Activated CD8-positive, alpha-beta T cell treated with anti-CD3 and anti-CD28 coated beads, Interleukin-2, amount 10 ng/mL, durations not matched to agents 7 days and 5 days (primary cell): Measurements from ENCODE around the gene ST3GAL3. TPM values are rescaled to one million over a fixed set of nuclear protein-coding genes. Genes with fewer than 3 reads are reported as not detected.
"Not testable (repeated sequence)": the region's sequence is repeated elsewhere in the genome, so short reads cannot be mapped to it uniquely, and the experiment has no call there.

Experiments
- ATAC-seq: fragments of 150-1000 bp; cut with Tn5 transposase; one replicate; pipeline ENCODE4 v1.10.0; 2021; ENCODE audit warnings: moderate library complexity
- CTCF ChIA-PET: fragments of 350-600 bp; sonication (Branson Sonifier 250); formaldehyde crosslinking; loops from one replicate; lab custom pipeline; 2021; ENCODE audit warnings: antibody characterized with exemption; lab: Charles Lee
- POLR2A ChIA-PET: fragments of 350-600 bp; sonication (Branson Sonifier 250); formaldehyde crosslinking; loops from one replicate; lab custom pipeline; 2021; ENCODE audit warnings: antibody characterized with exemption; lab: Charles Lee
- DNase-seq: peaks from one replicate; pipeline ENCODE4 v3.0.0-alpha.2; 2020
- H3K27ac Mint-ChIP-seq: one replicate; pipeline ENCODE4 v1.8.0; 2021; ENCODE audit warnings: mild to moderate bottlenecking, mixed read lengths
- H3K27me3 Mint-ChIP-seq: one replicate; pipeline ENCODE4 v1.8.0; 2021; ENCODE audit warnings: low read depth, mixed read lengths
- H3K36me3 Mint-ChIP-seq: one replicate; pipeline ENCODE4 v1.8.0; 2021; ENCODE audit warnings: low read depth, mixed read lengths
- H3K4me1 Mint-ChIP-seq: one replicate; pipeline ENCODE4 v1.8.0; 2021; ENCODE audit warnings: low read depth, mixed read lengths
- H3K4me3 Mint-ChIP-seq: one replicate; pipeline ENCODE4 v1.8.0; 2021; ENCODE audit warnings: mild to moderate bottlenecking, mixed read lengths
- H3K9me3 Mint-ChIP-seq: one replicate; pipeline ENCODE4 v1.8.0; 2022; ENCODE audit warnings: mixed read lengths; ENCODE audit not compliant: insufficient read depth
- total RNA-seq, 2 experiments: library from RNA; stranded (reverse); gene quantifications; one replicate each; pipeline ENCODE4 v1.2.3, GENCODE V29; 2021

ST3GAL3 gene
- total RNA-seq, 2 experiments from 2014 or later, result 20.4 to 23.3 TPM

DNA sequence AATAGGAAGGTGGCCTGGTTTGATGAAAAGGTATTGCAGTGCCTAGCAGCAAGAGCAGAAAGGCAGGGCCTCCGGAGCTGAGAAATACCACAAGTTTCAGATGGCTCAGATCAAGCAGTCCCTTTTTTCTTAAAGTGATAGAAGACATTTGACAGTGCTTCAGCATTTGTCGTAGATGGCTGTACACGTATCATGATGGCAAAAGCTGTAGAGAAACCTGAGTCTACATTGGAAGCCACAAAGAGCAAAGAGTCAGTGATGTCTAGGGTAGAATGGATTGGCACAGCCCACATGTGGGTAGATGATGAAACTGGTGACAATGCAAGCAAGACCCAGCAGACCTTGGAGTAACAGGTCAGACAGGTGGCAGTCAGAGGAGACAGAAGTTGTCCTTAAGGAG, 124.9 kb downstream of the ST3GAL3 start:
- H3K27me3 Mint-ChIP-seq, result no peaks in the 10 kb centered on the region
- H3K4me3 Mint-ChIP-seq, result no peak overlapping the region
- POLR2A ChIA-PET, result no interaction called here
- H3K36me3 Mint-ChIP-seq, result peaks cover 15% of the 10 kb centered on the region
- H3K27ac Mint-ChIP-seq, result peak overlapping the region; percentile 64
- ATAC-seq, result peak; percentile 73
- peak; percentile 42 for DNase-seq
- H3K4me1 Mint-ChIP-seq, result peaks cover 58% of the 10 kb centered on the region
- CTCF ChIA-PET, result interaction anchor here (1.1 to 2.9 kb wide), 4 partner anchors 10 to 102 kb away, joined by 4 to 10 read pairs (median 6); partner anchors contain the start of gene ARTN
- no peaks in the 10 kb centered on the region for H3K9me3 Mint-ChIP-seq

GRCh38 chr1:43832998-43833397, 125.7 kb downstream of the ST3GAL3 start:
- Mint-ChIP-seq H3K4me3 (no peak overlapping the region), H3K27ac (no peak overlapping the region), H3K9me3 (no peaks in the 10 kb centered on the region), H3K4me1 (peaks cover 58% of the 10 kb centered on the region), H3K36me3 (peaks cover 10% of the 10 kb centered on the region), H3K27me3 (no peaks in the 10 kb centered on the region)
- ChIA-PET CTCF (interaction anchor here (1.1 to 2.9 kb wide), 2 partner anchors 9 to 101 kb away, joined by 5 to 10 read pairs; partner anchors contain the start of gene ARTN), POLR2A (interaction anchor here (0.9 kb wide), 1 partner anchor 8 kb away, joined by 3 read pairs; no protein-coding TSS in a partner anchor)
- ATAC-seq, result no peak
- DNase-seq, result no peak

DNA sequence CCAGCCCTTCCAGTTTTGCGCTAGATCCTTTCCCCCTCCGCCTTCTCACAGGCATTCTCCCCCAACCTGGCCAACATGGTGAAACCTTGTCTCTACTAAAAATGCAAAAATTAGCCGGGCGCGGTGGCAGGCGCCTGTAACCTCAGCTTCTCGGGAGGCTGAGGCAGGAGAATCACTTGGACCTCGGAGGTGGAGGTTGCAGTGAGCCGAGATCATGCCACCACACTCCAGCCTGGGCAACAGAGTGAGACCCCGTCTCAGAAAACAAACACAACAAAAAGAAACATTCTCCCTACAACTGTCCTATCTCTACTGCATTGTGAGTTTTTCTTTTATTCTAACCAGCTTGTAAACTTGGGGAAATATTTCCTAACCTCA, 126.6 kb downstream of the ST3GAL3 start:
- not testable (repeated sequence) for H3K27me3 Mint-ChIP-seq, DNase-seq, H3K4me3 Mint-ChIP-seq, H3K9me3 Mint-ChIP-seq, ATAC-seq
- CTCF ChIA-PET, result interaction anchor here (0.6 to 2.9 kb wide), 2 partner anchors 101 to 123 kb away, joined by 4 to 10 read pairs; partner anchors contain the start of gene ARTN
- Mint-ChIP-seq H3K4me1 (peaks cover 62% of the 10 kb centered on the region), H3K36me3 (peaks cover 19% of the 10 kb centered on the region), H3K27ac (peak overlapping the region; percentile 55)
- POLR2A ChIA-PET, result interaction anchor here (0.9 kb wide), 1 partner anchor 9 kb away, joined by 3 read pairs; no protein-coding TSS in a partner anchor

- CTCF ChIA-PET, result interaction anchor here (0.6 kb wide), 1 partner anchor 124 kb away, joined by 4 read pairs; no protein-coding TSS in a partner anchor
- POLR2A ChIA-PET, result no interaction called here
- H3K4me1 Mint-ChIP-seq, result peaks cover 68% of the 10 kb centered on the region
- no peaks in the 10 kb centered on the region for H3K27me3 Mint-ChIP-seq
- DNase-seq (no peak), ATAC-seq (no peak)
- H3K36me3 Mint-ChIP-seq, result peaks cover 22% of the 10 kb centered on the region
- H3K9me3 Mint-ChIP-seq, result no peaks in the 10 kb centered on the region
- H3K4me3 Mint-ChIP-seq, result no peak overlapping the region
- peak overlapping the region; percentile 55 for H3K27ac Mint-ChIP-seq
These were observed 127.1 kb downstream of the ST3GAL3 start for GRCh38 chr1:43834280-43835081.

- DNase-seq, result no peak
- ChIA-PET POLR2A (no interaction called here), CTCF (no interaction called here)
- Mint-ChIP-seq H3K9me3 (no peaks in the 10 kb centered on the region), H3K27me3 (no peaks in the 10 kb centered on the region), H3K36me3 (peaks cover 29% of the 10 kb centered on the region), H3K4me3 (no peak overlapping the region), H3K27ac (peak overlapping the region; percentile 14), H3K4me1 (peaks cover 72% of the 10 kb centered on the region)
- ATAC-seq, result no peak
These were observed 128.0 kb downstream of the ST3GAL3 start for GRCh38 chr1:43835082-43836021.

DNA sequence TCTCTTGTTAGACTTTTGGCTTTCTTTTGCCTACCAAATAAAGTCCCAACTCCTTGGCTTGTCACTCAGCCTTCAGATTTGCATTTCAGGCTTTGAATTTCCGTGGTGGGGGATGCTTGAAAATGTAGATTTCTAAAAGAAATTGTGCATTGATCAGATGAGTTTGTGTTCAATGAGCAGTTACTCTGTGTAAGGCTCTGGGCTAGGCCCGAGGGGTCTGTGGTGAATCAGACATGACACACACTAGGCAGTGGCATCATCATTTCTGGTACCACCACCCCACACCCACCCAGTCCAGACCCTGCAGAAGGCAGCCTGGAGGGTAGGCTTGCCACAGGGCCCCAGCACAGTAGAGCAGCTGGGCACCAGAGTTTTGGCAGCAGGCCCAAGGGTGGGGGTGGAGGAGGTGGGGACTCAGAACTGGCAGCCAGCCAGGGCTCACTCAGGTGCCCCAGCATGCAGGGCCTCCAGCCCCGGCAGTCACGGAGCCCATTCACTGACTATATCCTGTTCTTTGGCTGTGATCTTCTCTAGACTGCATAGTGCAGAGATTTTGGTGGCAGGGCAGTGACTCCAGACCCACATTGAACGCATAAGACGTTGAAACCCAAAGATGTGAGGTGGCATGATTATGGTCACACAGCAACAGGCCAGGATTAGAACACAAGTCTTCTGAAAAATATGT, 129.1 kb downstream of the ST3GAL3 start:
- H3K9me3 Mint-ChIP-seq, result no peaks in the 10 kb centered on the region
- DNase-seq (peak; percentile 63), ATAC-seq (peak; percentile 55)
- ChIA-PET POLR2A (no interaction called here), CTCF (interaction anchor here (1.6 kb wide), 1 partner anchor 98 kb away, joined by 5 read pairs; no protein-coding TSS in a partner anchor)
- H3K36me3 Mint-ChIP-seq, result peaks cover 34% of the 10 kb centered on the region
- H3K27ac Mint-ChIP-seq, result peak overlapping the region; percentile 27
- peaks cover 70% of the 10 kb centered on the region for H3K4me1 Mint-ChIP-seq
- H3K27me3 Mint-ChIP-seq, result no peaks in the 10 kb centered on the region
- no peak overlapping the region for H3K4me3 Mint-ChIP-seq

- H3K4me3 Mint-ChIP-seq, result no peak overlapping the region
- DNase-seq, result no peak
- CTCF ChIA-PET, result interaction anchor here (0.7 to 1.6 kb wide), 2 partner anchors 92 to 96 kb away, joined by 3 to 4 read pairs; no protein-coding TSS in a partner anchor
- peaks cover 48% of the 10 kb centered on the region for H3K36me3 Mint-ChIP-seq
- H3K27me3 Mint-ChIP-seq, result no peaks in the 10 kb centered on the region
- no peak overlapping the region for H3K27ac Mint-ChIP-seq
- POLR2A ChIA-PET, result no interaction called here
- peaks cover 44% of the 10 kb centered on the region for H3K4me1 Mint-ChIP-seq
- no peaks in the 10 kb centered on the region for H3K9me3 Mint-ChIP-seq
- ATAC-seq, result no peak
These were observed 131.7 kb downstream of the ST3GAL3 start for GRCh38 chr1:43839056-43839455.

DNA sequence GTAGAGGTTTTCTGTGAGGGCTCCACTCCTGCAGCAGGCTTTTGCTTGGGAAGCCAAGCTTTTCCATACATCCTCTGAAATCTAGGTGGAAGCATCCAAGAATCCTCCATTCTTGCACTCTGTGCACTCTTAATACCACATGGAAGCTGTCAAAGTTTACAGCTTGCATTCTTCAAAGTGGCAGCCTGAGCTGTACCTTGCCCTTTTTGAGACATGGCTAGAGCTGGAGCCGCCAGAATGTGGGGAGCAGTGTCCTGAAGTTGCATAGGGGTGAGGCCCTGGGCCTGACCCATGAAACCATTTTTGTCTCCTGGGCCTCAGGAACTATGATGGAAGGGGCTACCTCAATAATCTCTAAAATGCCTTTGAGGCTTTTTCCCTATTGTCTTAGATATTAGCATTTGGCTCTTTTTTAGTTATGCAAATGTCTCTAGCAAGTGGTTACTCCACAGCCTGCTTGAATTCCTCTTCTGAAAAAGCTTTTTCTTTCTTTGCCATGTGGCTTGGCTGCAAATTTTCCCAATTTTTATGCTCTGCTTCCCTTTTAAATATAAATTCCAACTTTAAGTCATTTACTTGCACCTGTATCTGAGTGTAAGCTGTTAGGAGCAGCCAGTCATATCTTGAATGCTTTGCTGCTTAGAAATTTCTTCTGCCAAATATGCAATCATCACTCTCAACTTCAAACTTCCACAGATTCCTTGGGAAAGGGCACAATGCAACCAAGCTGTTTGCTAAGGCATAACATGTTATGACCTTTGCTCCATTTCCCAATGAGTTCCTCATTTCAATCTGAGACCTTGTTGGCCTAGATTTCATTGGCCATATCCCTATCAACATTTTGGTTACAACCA, 134.2 kb downstream of the ST3GAL3 start:
- no peak for DNase-seq
- ChIA-PET CTCF (interaction anchor here (0.9 to 1.7 kb wide), 3 partner anchors 9 to 94 kb away, joined by 3 to 5 read pairs (median 3); no protein-coding TSS in a partner anchor), POLR2A (interaction anchor here (0.6 kb wide), 1 partner anchor 475 kb away, joined by 3 read pairs; no protein-coding TSS in a partner anchor)
- ATAC-seq, result no peak
- Mint-ChIP-seq H3K4me3 (no peak overlapping the region), H3K27me3 (no peaks in the 10 kb centered on the region), H3K27ac (no peak overlapping the region), H3K36me3 (peaks cover 51% of the 10 kb centered on the region), H3K9me3 (no peaks in the 10 kb centered on the region), H3K4me1 (peaks cover 19% of the 10 kb centered on the region)

DNA sequence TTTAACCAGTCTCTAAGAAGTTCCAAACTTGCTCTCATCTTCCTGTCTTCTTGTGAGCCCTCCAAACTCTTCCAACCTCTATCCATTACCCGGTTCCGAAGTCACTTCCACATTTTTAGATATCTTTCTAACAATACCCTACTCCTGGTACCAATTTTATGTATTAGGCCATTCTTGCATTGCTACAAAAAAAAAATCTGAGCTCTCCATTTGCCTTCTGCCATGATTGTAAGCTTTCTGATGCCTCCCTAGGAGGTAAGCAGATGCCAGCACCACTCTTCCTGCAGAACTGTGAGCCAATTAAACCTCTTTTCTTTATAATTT, 134.8 kb downstream of the ST3GAL3 start:
- ATAC-seq (no peak), DNase-seq (no peak)
- Mint-ChIP-seq H3K27me3 (no peaks in the 10 kb centered on the region), H3K4me3 (no peak overlapping the region), H3K4me1 (peaks cover 13% of the 10 kb centered on the region), H3K27ac (no peak overlapping the region), H3K36me3 (peaks cover 51% of the 10 kb centered on the region), H3K9me3 (no peaks in the 10 kb centered on the region)
- ChIA-PET POLR2A (interaction anchor here (0.6 kb wide), 2 partner anchors 52 to 1127 kb away, joined by 3 to 5 read pairs; no protein-coding TSS in a partner anchor), CTCF (interaction anchor here (1.7 kb wide), 1 partner anchor 10 kb away, joined by 5 read pairs; no protein-coding TSS in a partner anchor)

DNA sequence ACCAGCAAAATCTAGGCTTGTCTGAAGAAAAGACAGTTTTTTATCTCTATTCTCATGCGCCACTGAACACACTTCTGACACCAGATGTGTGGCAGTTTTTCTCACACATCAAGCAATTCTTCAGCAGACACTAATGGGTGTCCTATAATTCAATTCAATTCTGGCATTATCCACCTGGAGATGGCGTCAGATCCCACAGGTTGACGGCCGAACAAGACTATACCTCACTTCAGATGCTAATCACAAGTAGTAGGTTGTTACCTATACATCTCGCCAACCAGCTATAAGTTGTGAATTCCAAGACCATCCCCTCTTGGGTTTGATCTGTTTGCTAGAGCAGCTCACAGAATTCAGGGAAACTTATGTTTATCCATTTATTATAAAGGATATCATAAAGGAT, 136.3 kb downstream of the ST3GAL3 start:
- Mint-ChIP-seq H3K36me3 (peaks cover 44% of the 10 kb centered on the region), H3K27me3 (no peaks in the 10 kb centered on the region), H3K4me3 (no peak overlapping the region), H3K27ac (no peak overlapping the region), H3K4me1 (peaks cover 12% of the 10 kb centered on the region), H3K9me3 (no peaks in the 10 kb centered on the region)
- ChIA-PET CTCF (no interaction called here), POLR2A (no interaction called here)
- ATAC-seq (no peak), DNase-seq (no peak)
